ENCODE measurements around the gene DCUN1D3. TPM values are rescaled to one million over a fixed set of nuclear protein-coding genes. Genes with fewer than 3 reads are reported as not detected.

The DCUN1D3 gene
- total RNA-seq, 1 donor from 2014 or later, result 12.4 TPM

GRCh38 chr16:20860361-20860760 is 39.8 kb downstream of the DCUN1D3 start:
- peaks cover 3% of the 10 kb centered on the region for H3K4me1 Mint-ChIP-seq
- no peak for TF ChIP-seq CTCF (IDR thresholded peaks at IDR 0.05; ENCODE audit: unreplicated experiment)
- H3K27me3 Mint-ChIP-seq (ENCODE audit: low read depth), result no peaks in the 10 kb centered on the region
- no peak for DNase-seq (ENCODE audit: low spot score in 2 of 2, unreplicated experiment in 2 of 2)
- H3K4me3 Mint-ChIP-seq, result no peak overlapping the region
- peaks cover 28% of the 10 kb centered on the region for H3K36me3 Mint-ChIP-seq
- H3K27ac Mint-ChIP-seq, result no peak overlapping the region
- H3K9me3 Mint-ChIP-seq, result peaks cover 11% of the 10 kb centered on the region

- TF ChIP-seq CTCF (IDR thresholded peaks at IDR 0.05; ENCODE audit: unreplicated experiment), result no peak
- no peak for DNase-seq (ENCODE audit: low spot score in 2 of 2, unreplicated experiment in 2 of 2)
- no peak overlapping the region for H3K4me3 Mint-ChIP-seq
- H3K4me1 Mint-ChIP-seq, result peaks cover 2% of the 10 kb centered on the region
- peaks cover 9% of the 10 kb centered on the region for H3K9me3 Mint-ChIP-seq
- no peak overlapping the region for H3K27ac Mint-ChIP-seq
- H3K36me3 Mint-ChIP-seq, result peaks cover 33% of the 10 kb centered on the region
- H3K27me3 Mint-ChIP-seq (ENCODE audit: low read depth), result no peaks in the 10 kb centered on the region
These were observed 40.5 kb downstream of the DCUN1D3 start for GRCh38 chr16:20859699-20860098.

- no peaks in the 10 kb centered on the region for H3K4me1 Mint-ChIP-seq
- no peak for TF ChIP-seq CTCF (IDR thresholded peaks at IDR 0.05; ENCODE audit: unreplicated experiment)
- peaks cover 31% of the 10 kb centered on the region for H3K36me3 Mint-ChIP-seq
- DNase-seq (ENCODE audit: low spot score in 2 of 2, unreplicated experiment in 2 of 2), result no peak
- no peaks in the 10 kb centered on the region for H3K27me3 Mint-ChIP-seq (ENCODE audit: low read depth)
- no peak overlapping the region for H3K4me3 Mint-ChIP-seq
- H3K9me3 Mint-ChIP-seq, result peaks cover 6% of the 10 kb centered on the region
- H3K27ac Mint-ChIP-seq, result no peak overlapping the region
These were observed 40.9 kb downstream of the DCUN1D3 start for GRCh38 chr16:20859229-20859628.

GRCh38 chr16:20857281-20857680 is 42.9 kb downstream of the DCUN1D3 start:
- Mint-ChIP-seq H3K4me1 (peaks cover 8% of the 10 kb centered on the region), H3K27me3 (ENCODE audit: low read depth) (no peaks in the 10 kb centered on the region), H3K36me3 (peaks cover 27% of the 10 kb centered on the region), H3K4me3 (no peak overlapping the region), H3K27ac (no peak overlapping the region), H3K9me3 (no peaks in the 10 kb centered on the region)
- TF ChIP-seq CTCF (IDR thresholded peaks at IDR 0.05; ENCODE audit: unreplicated experiment), result no peak
- DNase-seq (ENCODE audit: low spot score in 2 of 2, unreplicated experiment in 2 of 2), result no peak

GRCh38 chr16:20854963-20855362 is 45.2 kb downstream of the DCUN1D3 start:
- no peak for TF ChIP-seq CTCF (IDR thresholded peaks at IDR 0.05; ENCODE audit: unreplicated experiment)
- peaks cover 20% of the 10 kb centered on the region for H3K36me3 Mint-ChIP-seq
- peaks cover 28% of the 10 kb centered on the region for H3K4me1 Mint-ChIP-seq
- no peak overlapping the region for H3K27ac Mint-ChIP-seq
- no peaks in the 10 kb centered on the region for H3K27me3 Mint-ChIP-seq (ENCODE audit: low read depth)
- no peaks in the 10 kb centered on the region for H3K9me3 Mint-ChIP-seq
- no peak for DNase-seq (ENCODE audit: low spot score in 2 of 2, unreplicated experiment in 2 of 2)
- no peak overlapping the region for H3K4me3 Mint-ChIP-seq
